HEK293T (cell line): ENCODE data around the gene BRCA1.

Source experiments
- ARNT ChIP-seq: fragments of 450-650 bp; IDR thresholded peaks from 2 replicates; pipeline ENCODE4 v1.6.1; 2017; ENCODE audit warnings: mild to moderate bottlenecking
- BHLHE40 ChIP-seq: fragments of 450-650 bp; IDR thresholded peaks from 2 replicates; pipeline ENCODE4 v1.6.1; 2016; ENCODE audit warnings: mild to moderate bottlenecking, moderate library complexity, borderline replicate concordance
- CTBP1 ChIP-seq: fragments of 450-650 bp; IDR thresholded peaks from 2 replicates; pipeline ENCODE4 v1.6.1; 2016; ENCODE audit warnings: borderline replicate concordance
- ELF4 ChIP-seq: fragments of 450-650 bp; IDR thresholded peaks from 2 replicates; pipeline ENCODE4 v1.6.1; 2017; ENCODE audit warnings: antibody characterized with exemption
- FOXA1 ChIP-seq: fragments of 450-650 bp; IDR thresholded peaks from 2 replicates; pipeline ENCODE4 v1.6.1; 2016; ENCODE audit warnings: mild to moderate bottlenecking
- FOXK2 ChIP-seq: fragments of 450-650 bp; IDR thresholded peaks from 2 replicates; pipeline ENCODE4 v1.6.1; 2016; ENCODE audit warnings: mild to moderate bottlenecking
- FOXM1 ChIP-seq: fragments of 450-650 bp; IDR thresholded peaks from 2 replicates; pipeline ENCODE4 v1.6.1; 2017; ENCODE audit warnings: mild to moderate bottlenecking, borderline replicate concordance
- HDGF ChIP-seq: fragments of 450-650 bp; IDR thresholded peaks from 2 replicates; pipeline ENCODE4 v1.6.1; 2017; ENCODE audit warnings: antibody characterized with exemption, borderline replicate concordance
- SP1 ChIP-seq: fragments of 450-650 bp; IDR thresholded peaks from 2 replicates; pipeline ENCODE4 v1.6.1; 2017
- SUZ12 ChIP-seq: fragments of 450-650 bp; IDR thresholded peaks from 2 replicates; pipeline ENCODE4 v1.6.1; 2016; ENCODE audit warnings: mild to moderate bottlenecking
- TARDBP ChIP-seq: fragments of 450-650 bp; IDR thresholded peaks from 2 replicates; pipeline ENCODE4 v1.6.1; 2016

- TF ChIP-seq ARNT: no peak
- no peak for TF ChIP-seq SUZ12
- no peak for TF ChIP-seq FOXA1
- no peak for TF ChIP-seq BHLHE40
- TF ChIP-seq TARDBP: no peak
- no peak for TF ChIP-seq SP1
- TF ChIP-seq ELF4: no peak
- no peak for TF ChIP-seq HDGF
- TF ChIP-seq FOXM1: no peak
- TF ChIP-seq FOXK2: no peak
- no peak for TF ChIP-seq CTBP1
These were observed 99.2 kb downstream of the BRCA1 start for GRCh38 chr17:43025766-43026537.
